GM21786 (cell line): ENCODE results near the gene ZNF740.
"Not testable (repeated sequence)": the region's sequence is repeated elsewhere in the genome, so short reads cannot be mapped to it uniquely, and the experiment has no call there.

Experiments used
- ATAC-seq: cut with Tn5 transposase; IDR thresholded peaks from one replicate; pipeline ENCODE4 v1.9.1; 2021; ENCODE audit not compliant: unreplicated experiment

The ZNF740 gene

GRCh38 chr12:53193985-53194716, 13.6 kb downstream of the ZNF740 start:
- ATAC-seq = no peak

DNA sequence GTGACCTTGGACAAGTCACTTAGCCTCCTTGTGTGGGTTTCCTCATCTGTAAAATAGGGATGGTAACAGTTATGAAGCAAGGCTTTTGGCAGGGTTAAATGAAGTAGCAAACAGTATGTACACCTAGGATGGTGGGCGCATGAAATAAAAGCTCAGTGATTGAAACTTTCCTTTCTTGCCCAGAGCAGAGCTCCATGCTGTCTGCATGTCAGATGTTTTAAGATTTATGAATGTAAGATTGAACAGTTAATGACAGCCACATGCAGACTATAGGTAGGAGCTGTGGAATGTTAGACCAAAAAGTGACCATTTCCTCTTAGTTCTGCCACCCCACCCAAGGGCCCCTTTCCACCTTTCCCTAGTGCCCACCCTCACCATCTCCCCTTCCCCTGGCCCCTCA, 14.5 kb downstream of the ZNF740 start:
- ATAC-seq = no peak

- no peak for ATAC-seq
Measured at GRCh38 chr12:53195516-53196420, 15.2 kb downstream of the ZNF740 start.

- no peak for ATAC-seq
Measured at GRCh38 chr12:53196486-53196885, 16.0 kb downstream of the ZNF740 start.

DNA sequence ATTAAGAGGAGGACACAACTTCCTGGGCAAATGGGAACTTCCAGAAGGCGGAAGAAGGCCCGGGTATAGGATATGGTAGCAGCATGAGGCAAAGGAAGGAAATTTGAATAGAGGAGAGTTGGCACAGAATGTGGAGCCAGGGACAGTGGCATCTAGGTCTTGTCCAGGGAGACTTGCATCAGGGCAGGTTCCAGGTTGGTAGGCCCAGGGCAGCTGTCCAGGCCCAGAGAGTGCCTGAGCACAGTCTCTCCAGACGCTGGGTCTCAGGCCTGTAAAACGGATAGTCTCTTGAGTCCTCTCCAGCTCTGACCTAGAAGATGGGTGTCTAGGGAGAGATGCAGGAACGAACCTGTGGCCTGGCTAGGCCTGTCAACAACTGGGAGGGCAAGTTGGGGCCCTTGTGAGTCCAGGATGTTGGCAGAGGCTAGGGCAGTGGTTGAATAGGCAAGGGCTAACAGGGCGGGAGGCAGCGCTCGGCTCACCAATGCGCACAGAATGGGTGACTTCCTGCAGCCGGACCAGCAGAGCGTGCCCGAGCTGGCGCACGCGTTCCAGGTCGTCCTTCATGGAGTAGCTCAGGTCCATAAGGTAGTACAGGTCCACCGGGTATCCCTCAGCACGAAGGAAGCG, 16.6 kb downstream of the ZNF740 start:
- ATAC-seq = no peak

GRCh38 chr12:53198486-53199110, 18.1 kb downstream of the ZNF740 start:
- ATAC-seq = no peak

DNA sequence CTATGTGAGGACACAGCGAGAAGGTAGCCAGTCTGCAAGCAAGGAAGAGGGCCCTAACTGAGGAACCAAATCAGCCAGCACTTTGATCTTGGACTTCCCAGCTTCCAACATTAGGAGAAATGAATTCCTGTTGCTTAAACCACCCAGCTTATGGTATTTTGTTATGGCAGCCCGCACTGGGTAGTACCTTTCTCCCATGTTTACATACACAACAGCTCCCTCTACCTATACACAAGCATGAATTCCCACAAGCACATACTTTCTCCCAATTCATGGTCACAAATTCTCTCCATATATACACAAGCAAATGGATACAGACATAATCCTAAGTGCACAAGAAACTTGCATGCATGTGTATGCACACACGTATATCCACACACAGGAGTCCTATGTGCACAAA, 19.2 kb downstream of the ZNF740 start:
- no peak for ATAC-seq

DNA sequence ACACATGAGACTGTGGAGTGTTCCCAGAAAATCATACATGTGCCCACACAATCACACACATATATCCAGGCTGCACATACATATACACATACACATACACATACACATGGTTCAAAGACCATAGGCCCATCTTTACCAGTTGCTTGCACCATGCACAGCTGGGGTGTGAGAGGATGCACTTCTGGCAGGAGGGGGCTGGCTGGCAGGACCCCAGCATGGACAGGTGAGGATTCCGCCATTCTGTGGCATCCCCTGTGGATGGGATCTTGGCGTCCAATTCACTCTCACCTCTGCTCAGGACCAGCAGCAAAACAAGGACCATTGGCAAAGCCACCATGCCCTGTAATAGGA, 19.6 kb downstream of the ZNF740 start:
- no peak for ATAC-seq

DNA sequence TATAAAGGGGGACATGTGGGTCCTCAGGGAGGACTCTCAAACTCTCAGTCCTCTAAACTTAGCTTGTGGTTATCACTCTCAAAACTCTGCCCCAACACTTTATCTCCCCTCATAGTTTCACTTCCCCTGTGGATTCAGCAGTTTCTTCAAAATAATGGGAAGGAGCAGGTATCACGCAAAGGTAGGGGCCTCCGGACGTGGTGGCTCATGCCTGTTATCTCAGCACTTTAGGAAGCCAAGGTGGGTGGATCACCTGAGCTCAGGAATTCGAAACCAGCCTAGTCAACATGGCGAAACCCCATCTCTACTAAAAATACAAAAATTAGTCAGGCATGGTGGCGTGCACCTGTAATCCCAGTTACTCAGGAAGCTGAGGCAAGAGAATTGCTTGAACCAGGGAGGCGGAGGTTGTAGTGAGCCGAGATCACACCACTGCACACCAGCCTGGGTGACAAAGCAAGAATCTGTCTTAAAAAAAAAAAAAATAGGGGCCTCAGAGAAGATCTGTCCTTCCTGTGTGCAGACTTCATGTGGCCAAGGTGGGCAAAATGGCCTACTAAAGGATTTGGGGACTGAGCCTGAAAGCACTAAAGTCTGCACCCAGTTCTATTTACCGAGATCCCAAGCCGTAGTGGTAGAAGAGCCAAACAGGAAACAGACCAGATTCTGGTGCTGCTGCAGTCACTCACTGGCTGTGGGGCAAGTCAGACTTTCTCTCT, 20.1 kb downstream of the ZNF740 start:
- ATAC-seq = peak; percentile 55

DNA sequence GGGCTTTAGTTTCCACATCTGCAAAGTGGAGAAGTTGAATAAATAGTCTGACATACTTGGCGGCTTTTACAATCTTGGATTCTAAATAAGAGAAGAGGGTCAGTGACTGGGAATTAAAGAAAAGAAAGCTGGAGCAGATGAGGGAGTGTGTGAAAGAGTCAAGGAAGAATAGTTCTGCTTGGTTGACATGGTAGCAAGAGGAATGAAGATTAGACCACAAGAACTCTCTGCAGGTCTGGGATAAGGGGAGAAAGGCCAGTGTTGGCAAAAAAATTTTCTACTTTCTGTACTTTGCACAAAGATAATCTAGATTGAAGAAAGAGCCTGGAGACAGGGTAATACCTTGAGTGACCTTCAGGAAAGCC, 20.6 kb downstream of the ZNF740 start:
- no peak for ATAC-seq

DNA sequence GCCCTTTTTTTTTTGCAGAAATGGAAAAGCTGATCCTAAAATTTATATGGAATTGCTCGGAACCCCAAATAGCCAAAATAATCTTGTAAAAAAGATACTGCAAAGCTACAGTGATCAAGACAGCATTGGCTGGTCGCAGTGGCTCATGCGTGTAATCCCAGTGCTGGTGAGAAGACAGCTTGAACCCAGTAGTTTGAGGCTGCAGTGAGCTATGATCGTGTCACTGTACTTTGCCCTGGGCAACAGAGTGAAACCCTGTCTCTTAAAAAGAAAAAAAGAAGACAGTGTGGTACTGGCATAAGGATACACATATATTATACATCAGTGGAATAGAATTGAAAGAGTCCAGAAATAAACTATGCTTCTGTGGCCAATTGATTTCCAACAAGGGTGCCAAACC, 21.1 kb downstream of the ZNF740 start:
- no peak for ATAC-seq

- ATAC-seq = not testable (repeated sequence)
Measured at GRCh38 chr12:53202316-53202715, 21.8 kb downstream of the ZNF740 start.

DNA sequence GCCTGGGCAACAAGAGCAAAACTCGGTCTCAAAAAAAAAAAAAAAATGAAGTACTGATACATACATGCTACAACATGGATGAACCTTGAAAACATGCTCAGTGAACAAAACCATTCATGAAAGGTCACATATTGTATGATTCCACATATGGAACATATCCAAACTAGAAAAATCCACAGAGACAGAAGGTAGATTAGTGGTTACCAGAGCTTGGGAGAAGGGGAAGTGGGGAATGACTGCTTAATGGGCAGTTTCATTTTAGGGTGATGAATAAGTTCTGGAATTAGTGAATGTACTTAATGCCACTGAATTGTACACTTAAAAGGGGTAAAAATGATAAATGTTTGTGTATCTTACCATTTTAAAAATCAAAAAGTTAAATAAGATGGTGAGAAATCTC, 23.8 kb downstream of the ZNF740 start:
- no peak for ATAC-seq

DNA sequence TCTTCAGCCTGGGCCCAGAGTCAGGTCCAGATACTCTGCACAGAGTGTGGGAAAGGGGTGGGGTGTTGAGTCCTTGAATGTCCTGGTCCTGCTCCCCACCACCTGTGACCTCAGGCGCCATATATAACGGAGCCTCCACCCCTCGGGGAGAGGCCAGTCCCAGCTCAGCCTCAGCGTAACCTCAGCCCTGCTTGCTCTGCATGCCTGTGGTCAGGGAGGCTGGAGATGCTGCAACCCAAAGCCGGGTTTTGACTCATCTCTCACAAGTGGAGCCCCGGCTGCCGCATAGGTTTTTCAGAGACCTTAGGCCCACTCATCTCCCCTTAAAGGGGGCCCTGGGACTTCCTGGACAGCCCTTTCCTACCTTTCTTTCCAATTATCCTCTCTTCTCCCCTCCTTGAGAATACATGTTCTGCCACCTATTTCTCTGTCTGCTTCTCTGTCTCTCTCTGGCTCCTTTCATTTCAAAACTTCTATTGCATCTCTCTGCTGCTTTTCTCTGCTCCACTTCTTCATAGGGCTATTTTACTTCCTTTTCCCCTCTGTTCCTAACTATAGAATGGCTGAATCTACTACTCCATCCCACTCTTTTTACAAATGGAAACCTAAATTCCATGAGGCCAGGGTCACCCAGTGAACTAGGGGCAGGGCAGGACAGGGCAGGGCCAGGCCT, 25.4 kb downstream of the ZNF740 start:
- peak; percentile 53 for ATAC-seq

DNA sequence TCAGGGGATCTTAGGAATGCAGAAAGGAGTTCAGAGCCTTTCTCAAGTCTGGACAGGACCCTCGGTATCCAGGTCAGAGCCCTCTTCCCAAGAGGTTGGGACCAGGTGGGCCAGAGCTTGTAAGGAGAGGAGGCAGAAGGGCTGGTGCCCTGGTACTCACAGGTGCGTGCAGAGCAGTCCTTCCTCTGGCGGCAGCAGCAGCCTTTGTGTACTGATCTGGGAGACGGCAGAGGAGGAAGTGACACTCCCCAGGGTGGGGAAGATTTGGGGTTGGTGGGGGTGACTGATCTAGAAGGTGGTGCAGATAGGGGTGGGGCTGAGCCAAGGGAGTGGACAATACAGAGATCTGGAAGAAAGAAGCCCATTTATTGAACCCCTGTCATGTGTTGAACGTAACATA, 26.5 kb downstream of the ZNF740 start, which contains the start of gene ITGB7:
Gene ITGB7, minus strand, starts transcription at position 210 of the 400 bp plus-strand sequence. CDS start 6,808 bp downstream, outside the sequence.
- ATAC-seq = peak; percentile 50

DNA sequence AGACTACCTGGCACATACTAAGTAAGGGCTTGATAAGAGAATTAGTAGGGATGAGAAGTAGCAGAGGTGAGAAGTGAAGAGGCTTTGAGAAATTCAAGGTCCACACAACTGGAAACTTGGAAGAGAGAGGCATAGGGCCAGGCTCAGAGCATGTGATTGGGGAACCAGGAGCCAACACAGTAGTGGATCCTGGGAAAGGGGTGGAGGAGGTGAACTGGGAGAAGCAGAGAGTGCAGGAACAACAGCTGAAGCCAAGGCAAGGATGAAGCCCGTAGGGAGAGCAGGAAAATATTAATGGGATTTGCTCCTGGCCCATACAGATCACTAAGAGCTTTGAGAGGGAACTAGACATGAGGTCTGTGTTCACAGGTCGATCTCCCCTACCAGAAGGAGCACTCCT, 27.9 kb downstream of the ZNF740 start:
- no peak for ATAC-seq

DNA sequence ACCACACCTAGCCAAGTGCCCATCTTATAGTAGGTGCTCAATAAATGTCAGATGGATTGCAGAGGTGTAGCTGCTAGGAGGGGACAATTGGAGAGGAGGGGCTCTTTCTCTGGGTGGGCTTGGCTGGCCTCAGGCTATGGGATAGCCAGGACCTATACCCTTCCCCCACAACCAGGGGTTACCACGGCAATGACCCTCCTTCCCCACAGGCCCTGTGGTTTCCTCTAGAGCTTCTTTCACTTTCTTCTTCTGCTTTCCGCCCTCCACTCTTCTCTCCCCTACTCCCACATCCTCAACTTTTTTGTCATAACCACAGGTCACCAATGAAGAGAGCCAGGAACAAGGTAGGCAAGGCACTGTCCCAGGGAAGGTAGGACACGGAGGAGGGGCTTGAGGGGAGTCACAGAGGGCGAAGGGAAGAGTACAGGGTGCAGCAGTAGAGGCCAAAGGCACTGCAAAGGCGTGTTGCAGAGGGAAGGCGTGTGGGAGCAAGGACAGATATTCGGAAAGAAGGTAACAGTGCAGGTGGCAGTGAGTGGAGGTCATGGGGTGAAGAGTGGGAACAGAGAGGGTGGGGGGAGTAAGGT, 28.4 kb downstream of the ZNF740 start:
- no peak for ATAC-seq

DNA sequence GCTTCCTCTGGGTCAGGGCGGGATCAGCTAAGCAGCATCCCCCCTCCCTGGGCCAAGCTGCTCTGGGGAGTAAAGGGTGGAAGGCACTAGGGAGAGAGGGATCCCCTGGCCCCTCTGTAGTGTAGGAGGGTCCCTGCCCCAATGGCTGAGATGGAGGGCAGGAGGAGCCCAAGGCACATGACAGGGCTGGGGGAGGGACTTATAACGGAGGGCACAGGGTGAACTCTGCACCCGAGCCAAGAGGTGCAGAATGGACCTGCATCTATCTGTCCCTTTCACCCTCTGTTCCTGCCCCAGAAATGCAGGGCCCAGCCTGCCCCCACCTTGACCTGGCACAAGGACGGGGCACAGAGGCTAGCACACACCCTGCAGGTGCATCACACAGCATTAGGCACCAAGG, 30.3 kb downstream of the ZNF740 start:
- no peak for ATAC-seq

DNA sequence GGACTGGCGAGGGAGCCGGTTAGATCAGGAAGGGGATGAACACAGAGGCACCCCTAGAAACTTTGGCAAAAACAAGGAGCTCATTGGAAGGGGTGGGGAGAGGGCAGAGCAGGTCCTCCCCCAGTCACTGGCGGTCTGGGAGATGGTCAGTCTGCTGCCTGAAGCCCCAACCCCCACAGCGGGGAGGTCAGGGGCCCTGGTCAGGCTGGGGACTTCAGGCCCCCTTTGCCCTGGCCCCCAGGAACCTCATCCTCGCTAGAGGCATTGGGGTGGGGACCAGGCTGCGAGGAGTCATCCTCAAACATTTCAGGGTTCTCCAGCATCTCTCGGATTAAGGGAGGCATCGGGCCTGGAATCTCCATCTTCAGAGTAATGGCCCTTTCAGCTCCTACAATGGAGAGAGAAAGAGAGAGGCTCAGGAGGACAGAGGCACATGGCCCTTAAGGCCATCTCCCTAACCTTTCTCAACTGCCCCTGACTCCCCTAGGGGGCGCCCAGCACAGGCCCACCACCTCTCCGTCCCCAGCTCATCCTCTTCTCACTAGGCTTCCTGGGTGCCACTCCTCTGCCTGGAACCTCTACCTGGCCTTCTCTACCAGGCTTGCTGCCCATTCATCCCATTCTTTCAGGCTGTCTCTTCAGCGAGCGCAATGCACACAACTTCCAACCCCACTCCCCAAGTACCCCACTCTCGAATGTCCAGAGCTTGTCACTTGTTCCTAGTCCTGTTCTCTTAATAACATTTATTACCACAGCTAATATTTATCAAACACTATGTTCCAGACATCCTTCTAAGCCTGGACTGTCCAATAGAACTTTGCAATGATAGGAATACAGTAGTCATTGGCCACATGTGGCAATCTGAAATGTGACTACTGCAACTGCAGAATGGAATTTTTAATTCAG, 31.2 kb downstream of the ZNF740 start:
- ATAC-seq = no peak
